ENCODE measurements around the gene CXCL12.

DNA sequence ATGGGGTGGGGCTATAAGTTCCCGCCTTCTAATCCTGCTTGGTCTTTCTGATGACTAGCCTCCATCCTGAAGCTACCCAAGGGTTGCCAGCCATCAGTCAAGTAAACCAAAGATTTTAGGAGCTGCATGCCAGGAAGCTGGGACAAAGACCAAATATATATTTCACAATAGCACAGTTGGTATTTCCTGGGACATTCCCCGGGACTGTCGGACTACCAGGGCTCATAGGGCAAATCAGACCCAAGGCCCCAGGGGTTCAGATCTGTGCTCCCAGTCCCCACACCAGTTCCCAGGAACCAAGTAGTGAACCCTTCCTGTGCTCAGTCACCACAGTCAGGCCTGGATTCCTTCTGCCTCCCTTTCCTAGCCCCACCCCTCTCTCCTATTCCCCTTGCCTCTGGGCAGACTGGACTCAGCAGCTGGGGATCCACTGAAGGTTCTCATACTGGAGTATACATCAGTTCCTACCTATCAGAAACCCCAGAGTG lies 5.7 kb upstream of the CXCL12 start:
- TF ChIP-seq, protein P1, sequence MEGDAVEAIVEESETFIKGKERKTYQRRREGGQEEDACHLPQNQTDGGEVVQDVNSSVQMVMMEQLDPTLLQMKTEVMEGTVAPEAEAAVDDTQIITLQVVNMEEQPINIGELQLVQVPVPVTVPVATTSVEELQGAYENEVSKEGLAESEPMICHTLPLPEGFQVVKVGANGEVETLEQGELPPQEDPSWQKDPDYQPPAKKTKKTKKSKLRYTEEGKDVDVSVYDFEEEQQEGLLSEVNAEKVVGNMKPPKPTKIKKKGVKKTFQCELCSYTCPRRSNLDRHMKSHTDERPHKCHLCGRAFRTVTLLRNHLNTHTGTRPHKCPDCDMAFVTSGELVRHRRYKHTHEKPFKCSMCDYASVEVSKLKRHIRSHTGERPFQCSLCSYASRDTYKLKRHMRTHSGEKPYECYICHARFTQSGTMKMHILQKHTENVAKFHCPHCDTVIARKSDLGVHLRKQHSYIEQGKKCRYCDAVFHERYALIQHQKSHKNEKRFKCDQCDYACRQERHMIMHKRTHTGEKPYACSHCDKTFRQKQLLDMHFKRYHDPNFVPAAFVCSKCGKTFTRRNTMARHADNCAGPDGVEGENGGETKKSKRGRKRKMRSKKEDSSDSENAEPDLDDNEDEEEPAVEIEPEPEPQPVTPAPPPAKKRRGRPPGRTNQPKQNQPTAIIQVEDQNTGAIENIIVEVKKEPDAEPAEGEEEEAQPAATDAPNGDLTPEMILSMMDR (IDR thresholded peaks at IDR 0.05; ENCODE audit: poor library complexity, severe bottlenecking): no peak
- TF ChIP-seq POLR2AphosphoS5 (IDR thresholded peaks at IDR 0.05): no peak
- TF ChIP-seq MXI1 (conservative IDR thresholded peaks at IDR 0.05; ENCODE audit: poor library complexity, severe bottlenecking): no peak
